Panc1 (cell line): ENCODE data around the gene STK31. TPM values are rescaled to one million over a fixed set of nuclear protein-coding genes. Genes with fewer than 3 reads are reported as not detected.

Source experiments
- ATAC-seq: fragments of 200-7000 bp; cut with Tn5 transposase; 2 replicates; pipeline ENCODE4 v1.9.1; 2020; ENCODE audit warnings: mild to moderate bottlenecking, moderate library complexity
- BruUV-seq: library from RNA; stranded (reverse); fragments of 400-500 nt; replicated peaks from 2 replicates; lab custom pipeline; 2021; lab: Mats Ljungman, UMichigan
- CTCF ChIA-PET: fragments of 300-600 bp; sonication (Branson Sonifier 250); formaldehyde crosslinking; loops from one replicate; lab custom pipeline; 2022; ENCODE audit warnings: antibody characterized with exemption; lab: Charles Lee
- POLR2A ChIA-PET: fragments of 300-600 bp; sonication (Branson Sonifier 250); formaldehyde crosslinking; loops from one replicate; lab custom pipeline; 2022; ENCODE audit warnings: antibody characterized with exemption; lab: Charles Lee
- DNase-seq: peaks from one replicate; pipeline ENCODE4 v3.0.0-alpha.2; 2010; ENCODE audit warnings: low read depth, low spot score
- H3K27ac ChIP-seq: 2 replicates; pipeline ENCODE4 v1.5.1; 2011; ENCODE audit warnings: mild to moderate bottlenecking, low read length, inconsistent platforms
- H3K27me3 ChIP-seq: fragments of 200-500 bp; sonication (Bioruptor generic); 2 replicates; pipeline ENCODE4 v1.6.0; 2014; ENCODE audit warnings: low read length, inconsistent platforms; ENCODE audit not compliant: control insufficient read depth, insufficient read depth
- H3K36me3 ChIP-seq: fragments of 200-500 bp; sonication (Bioruptor generic); 2 replicates; pipeline ENCODE4 v1.5.1; 2014; ENCODE audit warnings: inconsistent platforms, mild to moderate bottlenecking, low read length, moderate library complexity; ENCODE audit not compliant: control insufficient read depth, insufficient read depth
- H3K4me1 ChIP-seq: 2 replicates; pipeline ENCODE4 v1.5.1; 2011; ENCODE audit warnings: inconsistent platforms, mild to moderate bottlenecking, low read length, moderate library complexity; ENCODE audit not compliant: control insufficient read depth, insufficient read depth
- H3K4me3 ChIP-seq, 2 experiments: 2 replicates each; pipeline ENCODE4 v1.5.1; 2011 to 2012; ENCODE audit warnings: low read depth in 2 of 2, low read length in 2 of 2, mild to moderate bottlenecking in 2 of 2, inconsistent platforms in 1 of 2, moderate library complexity in 1 of 2
- H3K9me3 ChIP-seq: fragments of 200-500 bp; sonication (Bioruptor generic); 2 replicates; pipeline ENCODE4 v1.5.1; 2014; ENCODE audit warnings: low read depth, mild to moderate bottlenecking, inconsistent platforms, low read length, moderate library complexity; ENCODE audit not compliant: control insufficient read depth, insufficient read depth
- CTCF ChIP-seq: fragments of 450-650 bp; IDR thresholded peaks from 2 replicates; pipeline ENCODE4 v1.5.1; 2017; ENCODE audit warnings: mild to moderate bottlenecking
- POLR2AphosphoS5 ChIP-seq: IDR thresholded peaks from 2 replicates; pipeline ENCODE4 v1.6.1; 2012; ENCODE audit warnings: mild to moderate bottlenecking, low read depth, low read length, moderate library complexity
- REST ChIP-seq, 2 experiments: IDR thresholded peaks; 2 replicates each; pipeline ENCODE4 v1.6.1; 2011 to 2012; ENCODE audit warnings: low read depth in 2 of 2, control low read depth in 1 of 2, low read length in 1 of 2, mild to moderate bottlenecking in 1 of 2, moderate library complexity in 1 of 2; ENCODE audit not compliant: insufficient read depth in 1 of 2
- SIN3A ChIP-seq: IDR thresholded peaks from 2 replicates; pipeline ENCODE4 v1.6.1; 2012; ENCODE audit warnings: low read depth, mild to moderate bottlenecking, low read length, moderate library complexity, borderline replicate concordance; ENCODE audit not compliant: insufficient read depth
- TCF7L2 ChIP-seq: IDR thresholded peaks from 2 replicates; pipeline ENCODE4 v1.6.1; 2011; ENCODE audit warnings: mild to moderate bottlenecking, low read depth, low read length, inconsistent platforms
- in situ Hi-C: cut with HindIII; loops from 2 replicates; pipeline ENCODE4 v1.10.0; 2016; ENCODE audit warnings: low sequenced_read_pairs, low pct_unique_long_range_greater_than_20kb
- intact Hi-C: fragments of 100-400 bp; cut with micrococcal nuclease; formaldehyde crosslinking; loops from one replicate; pipeline ENCODE4 v1.10.0; 2022; ENCODE audit not compliant: unreplicated experiment
- total RNA-seq: library from RNA; stranded (reverse); gene quantifications from one replicate; pipeline ENCODE4 v1.2.1, GENCODE V29; 2021; ENCODE audit not compliant: unreplicated experiment

Gene STK31
- total RNA-seq, 1 experiment from 2014 or later, result 1.0 TPM

GRCh38 chr7:23685731-23686130 lies 24.3 kb upstream of the STK31 start:
- in situ Hi-C loops (no loop called here), intact Hi-C loops (no loop called here)
- ATAC-seq, result peak; percentile 84
- H3K4me3 ChIP-seq, result no peak overlapping the region; a peak in 1 of 4 replicates
- DNase-seq, result no peak
- ChIA-PET CTCF (no interaction called here), POLR2A (no interaction called here)
- no peaks in the 10 kb centered on the region for H3K27me3 ChIP-seq
- peak overlapping the region; percentile 65 for H3K27ac ChIP-seq
- no peaks in the 10 kb centered on the region for H3K9me3 ChIP-seq
- H3K4me1 ChIP-seq, result peaks cover 12% of the 10 kb centered on the region
- 0 out of 2 replicates have a peak, but pooled peaks cover 3% of the 10 kb centered on the region for H3K36me3 ChIP-seq
- TF ChIP-seq TCF7L2 (no peak), POLR2AphosphoS5 (no peak), CTCF (no peak)
- BruUV-seq, result no TSS peak

- ChIA-PET CTCF (no interaction called here), POLR2A (interaction anchor here (0.7 kb wide), 2 partner anchors 10 to 206 kb away, joined by 8 to 11 read pairs; no protein-coding TSS in a partner anchor)
- no peaks in the 10 kb centered on the region for H3K9me3 ChIP-seq
- H3K36me3 ChIP-seq, result peaks cover 3% of the 10 kb centered on the region; the same call in 1 of the 2 replicates
- H3K27ac ChIP-seq, result no peak overlapping the region
- DNase-seq, result no peak
- H3K27me3 ChIP-seq, result no peaks in the 10 kb centered on the region
- TF ChIP-seq POLR2AphosphoS5 (no peak), SIN3A (no peak), TCF7L2 (no peak), REST (IDR thresholded peaks at IDR 0.05; ENCODE audit: insufficient read depth in 1 of 2, low read depth in 2 of 2, low read length in 1 of 2) (no peak), CTCF (no peak)
- in situ Hi-C loops, result no loop called here
- peaks cover 7% of the 10 kb centered on the region for H3K4me1 ChIP-seq
- intact Hi-C loops, result no loop called here
- H3K4me3 ChIP-seq, result no peak overlapping the region
- no peak for ATAC-seq
- no TSS peak for BruUV-seq
These were observed 23.0 kb upstream of the STK31 start for GRCh38 chr7:23687011-23687410.
